ENCODE data around the gene C5orf63. TPM values are rescaled to one million over a fixed set of nuclear protein-coding genes. Genes with fewer than 3 reads are reported as not detected.

Gene C5orf63
- total RNA-seq, 2 experiments from 2014 or later: 6.6 to 7.1 TPM

- Mint-ChIP-seq H3K27ac (no peak overlapping the region), H3K4me1 (no peaks in the 10 kb centered on the region), H3K4me3 (no peak overlapping the region), H3K9me3 (no peaks in the 10 kb centered on the region), H3K36me3 (ENCODE audit: low read depth) (no peaks in the 10 kb centered on the region), H3K27me3 (peaks cover 3% of the 10 kb centered on the region)
- ChIA-PET POLR2A (interaction anchor here (2.7 kb wide), 1 partner anchor 13 kb away, joined by 10 read pairs; the partner anchor contains the start of gene C5orf63), CTCF (no interaction called here)
- no peak for DNase-seq
These were observed 13.3 kb upstream of the C5orf63 start for GRCh38 chr5:127086589-127086988.

GRCh38 chr5:127085796-127086195, 12.5 kb upstream of the C5orf63 start:
- ChIA-PET CTCF (no interaction called here), POLR2A (interaction anchor here (2.7 kb wide), 1 partner anchor 13 kb away, joined by 10 read pairs; the partner anchor contains the start of gene C5orf63)
- Mint-ChIP-seq H3K4me3 (no peak overlapping the region), H3K27ac (no peak overlapping the region), H3K27me3 (peaks cover 3% of the 10 kb centered on the region), H3K9me3 (no peaks in the 10 kb centered on the region), H3K36me3 (ENCODE audit: low read depth) (no peaks in the 10 kb centered on the region), H3K4me1 (no peaks in the 10 kb centered on the region)
- DNase-seq: no peak

- no peak overlapping the region for H3K27ac Mint-ChIP-seq
- DNase-seq: no peak
- ChIA-PET POLR2A (interaction anchor here (2.7 kb wide), 1 partner anchor 12 kb away, joined by 10 read pairs; the partner anchor contains the start of gene C5orf63), CTCF (no interaction called here)
- H3K36me3 Mint-ChIP-seq (ENCODE audit: low read depth): no peaks in the 10 kb centered on the region
- no peaks in the 10 kb centered on the region for H3K9me3 Mint-ChIP-seq
- no peaks in the 10 kb centered on the region for H3K4me1 Mint-ChIP-seq
- H3K27me3 Mint-ChIP-seq: peaks cover 3% of the 10 kb centered on the region
- H3K4me3 Mint-ChIP-seq: no peak overlapping the region
These were observed 12.1 kb upstream of the C5orf63 start for GRCh38 chr5:127085371-127085770.

- Mint-ChIP-seq H3K9me3 (no peaks in the 10 kb centered on the region), H3K36me3 (ENCODE audit: low read depth) (no peaks in the 10 kb centered on the region), H3K27ac (no peak overlapping the region), H3K27me3 (peaks cover 3% of the 10 kb centered on the region), H3K4me3 (no peak overlapping the region), H3K4me1 (no peaks in the 10 kb centered on the region)
- no peak for DNase-seq
- POLR2A ChIA-PET: interaction anchor here (2.7 kb wide), 1 partner anchor 12 kb away, joined by 10 read pairs; the partner anchor contains the start of gene C5orf63
- CTCF ChIA-PET: no interaction called here
These were observed 11.4 kb upstream of the C5orf63 start for GRCh38 chr5:127084656-127085055.

GRCh38 chr5:127083711-127084110, 10.4 kb upstream of the C5orf63 start:
- Mint-ChIP-seq H3K4me3 (no peak overlapping the region), H3K9me3 (no peaks in the 10 kb centered on the region)
- CTCF ChIA-PET: no interaction called here

GRCh38 chr5:127079994-127080491, 6.7 kb upstream of the C5orf63 start:
- no peak overlapping the region for H3K27ac Mint-ChIP-seq
- ChIA-PET POLR2A (no interaction called here), CTCF (no interaction called here)
- H3K4me3 Mint-ChIP-seq: no peak overlapping the region
- no peaks in the 10 kb centered on the region for H3K4me1 Mint-ChIP-seq
- H3K27me3 Mint-ChIP-seq: no peaks in the 10 kb centered on the region
- H3K36me3 Mint-ChIP-seq (ENCODE audit: low read depth): no peaks in the 10 kb centered on the region
- H3K9me3 Mint-ChIP-seq: no peaks in the 10 kb centered on the region
- DNase-seq: no peak

More at GRCh38 chr5:127083711-127084110, 10.4 kb upstream of the C5orf63 start:
- peaks cover 3% of the 10 kb centered on the region for H3K27me3 Mint-ChIP-seq
- no peak for DNase-seq
- no peaks in the 10 kb centered on the region for H3K4me1 Mint-ChIP-seq
- POLR2A ChIA-PET: no interaction called here
- no peaks in the 10 kb centered on the region for H3K36me3 Mint-ChIP-seq (ENCODE audit: low read depth)
- H3K27ac Mint-ChIP-seq: no peak overlapping the region

GRCh38 chr5:127077366-127077765, 4.1 kb upstream of the C5orf63 start:
- ChIA-PET POLR2A (no interaction called here), CTCF (no interaction called here)
- peaks cover 13% of the 10 kb centered on the region for H3K4me1 Mint-ChIP-seq
- no peak overlapping the region for H3K4me3 Mint-ChIP-seq
- H3K27me3 Mint-ChIP-seq: no peaks in the 10 kb centered on the region
- H3K9me3 Mint-ChIP-seq: no peaks in the 10 kb centered on the region
- no peak overlapping the region for H3K27ac Mint-ChIP-seq
- peaks cover 4% of the 10 kb centered on the region for H3K36me3 Mint-ChIP-seq (ENCODE audit: low read depth)
- DNase-seq: no peak

GRCh38 chr5:127076315-127077129, 3.2 kb upstream of the C5orf63 start:
- POLR2A ChIA-PET: no interaction called here
- Mint-ChIP-seq H3K4me1 (peaks cover 13% of the 10 kb centered on the region), H3K9me3 (no peaks in the 10 kb centered on the region), H3K27ac (no peak overlapping the region), H3K4me3 (no peak overlapping the region), H3K36me3 (ENCODE audit: low read depth) (peaks cover 4% of the 10 kb centered on the region), H3K27me3 (no peaks in the 10 kb centered on the region)
- CTCF ChIA-PET: no interaction called here
- no peak for DNase-seq

- peaks cover 5% of the 10 kb centered on the region for H3K36me3 Mint-ChIP-seq (ENCODE audit: low read depth)
- POLR2A ChIA-PET: interaction anchor here (2.4 kb wide), 1 partner anchor 11 kb away, joined by 10 read pairs; no protein-coding TSS in a partner anchor
- no peak overlapping the region for H3K27ac Mint-ChIP-seq
- CTCF ChIA-PET: interaction anchor here (2.6 kb wide), 1 partner anchor 45 kb away, joined by 7 read pairs; no protein-coding TSS in a partner anchor
- H3K4me1 Mint-ChIP-seq: peaks cover 13% of the 10 kb centered on the region
- DNase-seq: no peak
- H3K9me3 Mint-ChIP-seq: no peaks in the 10 kb centered on the region
- no peaks in the 10 kb centered on the region for H3K27me3 Mint-ChIP-seq
- no peak overlapping the region for H3K4me3 Mint-ChIP-seq
These were observed 1.2 kb upstream of the C5orf63 start for GRCh38 chr5:127074466-127074865.

- Mint-ChIP-seq H3K4me3 (no peak overlapping the region), H3K36me3 (ENCODE audit: low read depth) (peaks cover 12% of the 10 kb centered on the region), H3K4me1 (peaks cover 13% of the 10 kb centered on the region), H3K9me3 (no peaks in the 10 kb centered on the region), H3K27me3 (no peaks in the 10 kb centered on the region), H3K27ac (no peak overlapping the region)
- DNase-seq: no peak
- ChIA-PET POLR2A (no interaction called here), CTCF (interaction anchor here (0.6 kb wide), 1 partner anchor 405 kb away, joined by 3 read pairs; no protein-coding TSS in a partner anchor)
These were observed 3.1 kb downstream of the C5orf63 start for GRCh38 chr5:127070243-127070642.

- ChIA-PET POLR2A (no interaction called here), CTCF (no interaction called here)
- Mint-ChIP-seq H3K4me1 (peaks cover 9% of the 10 kb centered on the region), H3K36me3 (ENCODE audit: low read depth) (peaks cover 9% of the 10 kb centered on the region), H3K27me3 (no peaks in the 10 kb centered on the region), H3K4me3 (no peak overlapping the region), H3K27ac (no peak overlapping the region), H3K9me3 (no peaks in the 10 kb centered on the region)
- no peak for DNase-seq
These were observed 4.6 kb downstream of the C5orf63 start for GRCh38 chr5:127068493-127069214.

- H3K4me1 Mint-ChIP-seq: no peaks in the 10 kb centered on the region
- CTCF ChIA-PET: no interaction called here
- no peak overlapping the region for H3K27ac Mint-ChIP-seq
- H3K36me3 Mint-ChIP-seq (ENCODE audit: low read depth): peaks cover 8% of the 10 kb centered on the region
- H3K27me3 Mint-ChIP-seq: no peaks in the 10 kb centered on the region
- H3K9me3 Mint-ChIP-seq: no peaks in the 10 kb centered on the region
- POLR2A ChIA-PET: no interaction called here
- DNase-seq: no peak
- H3K4me3 Mint-ChIP-seq: no peak overlapping the region
These were observed 6.6 kb downstream of the C5orf63 start for GRCh38 chr5:127066721-127067120.

GRCh38 chr5:127064253-127064840, 9.0 kb downstream of the C5orf63 start:
- H3K4me3 Mint-ChIP-seq: no peak overlapping the region
- POLR2A ChIA-PET: interaction anchor here (1.5 kb wide), 1 partner anchor 8 kb away, joined by 4 read pairs; the partner anchor contains the start of gene C5orf63
- peaks cover 6% of the 10 kb centered on the region for H3K36me3 Mint-ChIP-seq (ENCODE audit: low read depth)
- no peak overlapping the region for H3K27ac Mint-ChIP-seq
- CTCF ChIA-PET: interaction anchor here (0.6 kb wide), 1 partner anchor 93 kb away, joined by 3 read pairs; no protein-coding TSS in a partner anchor
- no peaks in the 10 kb centered on the region for H3K9me3 Mint-ChIP-seq
- DNase-seq: no peak
- H3K27me3 Mint-ChIP-seq: no peaks in the 10 kb centered on the region
- peaks cover 5% of the 10 kb centered on the region for H3K4me1 Mint-ChIP-seq

Data from activated CD4-positive, alpha-beta memory T cell treated with anti-CD3 and anti-CD28 coated beads, Interleukin-2, amount 10 ng/mL, durations not matched to agents 7 days and 5 days (primary cell).